Natural killer cell (primary cell): ENCODE results near the gene GNPTG. TPM values are rescaled to one million over a fixed set of nuclear protein-coding genes. Genes with fewer than 3 reads are reported as not detected.

Experiments
- ATAC-seq, 3 donors: fragments of 150-1000 bp in 2 of 3; fragments of 200-7000 bp in 1 of 3; cut with Tn5 transposase; 1 replicate in 1 of 3; 2 replicates in 2 of 3; pipeline ENCODE4 v1.10.0; 2021; ENCODE audit warnings: mild to moderate bottlenecking in 2 of 3, moderate library complexity in 2 of 3
- DNase-seq, 2 donors: peaks; one replicate each; pipeline versions ENCODE4 v3.0.0 to v3.0.0-alpha.2; 2013 to 2021; ENCODE audit warnings: mixed read lengths in 1 of 2
- H3K27ac ChIP-seq: one replicate; pipeline ENCODE4 v1.5.1; 2013; ENCODE audit warnings: mild to moderate bottlenecking, low read length
- H3K27me3 ChIP-seq: one replicate; pipeline ENCODE4 v1.6.1; 2013; ENCODE audit warnings: low read length; ENCODE audit not compliant: control insufficient read depth, insufficient read depth
- H3K36me3 ChIP-seq: one replicate; pipeline ENCODE4 v1.6.1; 2013; ENCODE audit warnings: low read length; ENCODE audit not compliant: control insufficient read depth, insufficient read depth
- H3K4me1 ChIP-seq: one replicate; pipeline ENCODE4 v1.6.1; 2013; ENCODE audit warnings: low read length; ENCODE audit not compliant: control insufficient read depth, insufficient read depth
- H3K4me3 ChIP-seq: one replicate; pipeline ENCODE4 v1.5.1; 2013; ENCODE audit warnings: low read length
- H3K9me3 ChIP-seq: one replicate; pipeline ENCODE4 v1.6.1; 2013; ENCODE audit warnings: low read length; ENCODE audit not compliant: control insufficient read depth, insufficient read depth
- H3K27ac Mint-ChIP-seq, 2 donors: one replicate each; pipeline ENCODE4 v1.8.0; 2022; ENCODE audit warnings: mild to moderate bottlenecking in 2 of 2, mixed read lengths in 2 of 2, moderate library complexity in 1 of 2
- H3K27me3 Mint-ChIP-seq, 2 donors: one replicate each; pipeline ENCODE4 v1.8.0; 2022; ENCODE audit warnings: low read depth in 2 of 2, mixed read lengths in 2 of 2
- H3K36me3 Mint-ChIP-seq: one replicate; pipeline ENCODE4 v1.8.0; 2022; ENCODE audit warnings: mixed read lengths
- H3K4me1 Mint-ChIP-seq, 2 donors: one replicate each; pipeline ENCODE4 v1.8.0; 2022; ENCODE audit warnings: mixed read lengths in 2 of 2
- H3K4me3 Mint-ChIP-seq: one replicate; pipeline ENCODE4 v1.8.0; 2022; ENCODE audit warnings: mild to moderate bottlenecking, moderate library complexity, mixed read lengths
- H3K9me3 Mint-ChIP-seq, 2 donors: one replicate each; pipeline ENCODE4 v1.8.0; 2022; ENCODE audit warnings: mixed read lengths in 2 of 2
- WGBS: methylation state at CpG from one replicate; pipeline ENCODE4 v1.1.7; 2013; ENCODE audit warnings: missing lambda C conversion rate; ENCODE audit not compliant: insufficient coverage; 5-methylcytosine and 5-hydroxymethylcytosine counted together
- intact Hi-C: fragments of 100-400 bp; cut with micrococcal nuclease; formaldehyde crosslinking; loops from one replicate; pipeline ENCODE4 v1.14.2; 2022
- total RNA-seq, 4 donors: library from RNA; stranded (reverse); fragments of 120-200 nt in 1 of 4; gene quantifications; one replicate each; pipeline versions ENCODE4 v1.2.3 to v1.2.4, GENCODE V29; 2013 to 2022
- TF ChIP-seq, protein P1 (sequence below): fragments of 200-600 bp; IDR thresholded peaks from one replicate; pipeline ENCODE4 v1.8.0; 2022; ENCODE audit warnings: antibody characterized with exemption

Gene GNPTG
- total RNA-seq, 3 donors from 2014 or later (not counting 1 experiment from before 2014, with no cell fraction given) = 58.7 to 65.9 (median 62.0) TPM

- peaks cover 23% of the 10 kb centered on the region for H3K4me1 ChIP-seq
- H3K4me3 Mint-ChIP-seq = peak overlapping the region; percentile 71
- no peak for ATAC-seq
- no peaks in the 10 kb centered on the region for H3K9me3 Mint-ChIP-seq
- H3K4me3 ChIP-seq = no peak overlapping the region
- DNase-seq = peak in 1 of 2 donors; percentile 38
- intact Hi-C loops = loop anchor here (1.0 to 2.0 kb wide), 2 partner anchors 10 to 43 kb away; partner anchors contain the start of gene BAIAP3
- no peaks in the 10 kb centered on the region for H3K36me3 ChIP-seq
- H3K9me3 ChIP-seq = no peaks in the 10 kb centered on the region
- no peaks in the 10 kb centered on the region for H3K27me3 Mint-ChIP-seq
- H3K36me3 Mint-ChIP-seq = no peaks in the 10 kb centered on the region
- no peak overlapping the region for H3K27ac ChIP-seq
- H3K4me1 Mint-ChIP-seq = peaks cover 9 to 15% of the 10 kb centered on the region in 2 donors
- WGBS = 73% methylated on average over 44 of the region's 44 CpGs
- H3K27ac Mint-ChIP-seq = peak overlapping the region; percentile 69 to 85
- TF ChIP-seq, protein P1, sequence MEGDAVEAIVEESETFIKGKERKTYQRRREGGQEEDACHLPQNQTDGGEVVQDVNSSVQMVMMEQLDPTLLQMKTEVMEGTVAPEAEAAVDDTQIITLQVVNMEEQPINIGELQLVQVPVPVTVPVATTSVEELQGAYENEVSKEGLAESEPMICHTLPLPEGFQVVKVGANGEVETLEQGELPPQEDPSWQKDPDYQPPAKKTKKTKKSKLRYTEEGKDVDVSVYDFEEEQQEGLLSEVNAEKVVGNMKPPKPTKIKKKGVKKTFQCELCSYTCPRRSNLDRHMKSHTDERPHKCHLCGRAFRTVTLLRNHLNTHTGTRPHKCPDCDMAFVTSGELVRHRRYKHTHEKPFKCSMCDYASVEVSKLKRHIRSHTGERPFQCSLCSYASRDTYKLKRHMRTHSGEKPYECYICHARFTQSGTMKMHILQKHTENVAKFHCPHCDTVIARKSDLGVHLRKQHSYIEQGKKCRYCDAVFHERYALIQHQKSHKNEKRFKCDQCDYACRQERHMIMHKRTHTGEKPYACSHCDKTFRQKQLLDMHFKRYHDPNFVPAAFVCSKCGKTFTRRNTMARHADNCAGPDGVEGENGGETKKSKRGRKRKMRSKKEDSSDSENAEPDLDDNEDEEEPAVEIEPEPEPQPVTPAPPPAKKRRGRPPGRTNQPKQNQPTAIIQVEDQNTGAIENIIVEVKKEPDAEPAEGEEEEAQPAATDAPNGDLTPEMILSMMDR = no peak
- no peaks in the 10 kb centered on the region for H3K27me3 ChIP-seq
Measured at GRCh38 chr16:1343428-1344242, 8.1 kb upstream of the GNPTG start.

DNA sequence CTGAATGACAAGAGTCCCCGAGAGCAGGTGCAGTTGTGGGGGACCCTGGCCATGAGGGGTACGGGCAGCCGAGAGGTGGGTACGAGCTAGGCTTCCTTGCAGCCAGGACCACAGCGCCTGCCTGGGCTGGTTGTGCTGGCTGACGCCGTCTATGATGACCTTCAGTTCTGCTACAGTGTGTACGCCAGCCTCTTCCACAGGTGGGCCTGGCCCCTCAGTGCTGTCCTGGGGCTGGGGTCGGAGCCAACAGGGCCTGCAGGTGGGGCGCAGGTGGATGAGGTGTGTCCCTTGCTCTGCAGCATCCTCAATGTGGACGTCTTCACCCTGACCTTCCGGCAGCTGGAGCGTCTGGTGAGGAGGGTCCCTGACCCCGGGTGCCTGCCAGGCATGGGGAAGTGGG lies 7.2 kb upstream of the GNPTG start:
- H3K27ac Mint-ChIP-seq = no peak overlapping the region
- Histone ChIP-seq H3K4me3 (no peak overlapping the region), H3K36me3 (peaks cover 5% of the 10 kb centered on the region), H3K4me1 (peaks cover 23% of the 10 kb centered on the region), H3K27me3 (no peaks in the 10 kb centered on the region), H3K9me3 (no peaks in the 10 kb centered on the region), H3K27ac (no peak overlapping the region)
- H3K27me3 Mint-ChIP-seq = no peaks in the 10 kb centered on the region
- H3K4me3 Mint-ChIP-seq = no peak overlapping the region
- DNase-seq = no peak
- WGBS = 89% methylated on average over 14 of the region's 14 CpGs
- intact Hi-C loops = no loop called here
- no peak for ATAC-seq
- no peaks in the 10 kb centered on the region for H3K9me3 Mint-ChIP-seq
- H3K36me3 Mint-ChIP-seq = no peaks in the 10 kb centered on the region
- TF ChIP-seq, protein P1 = no peak
- H3K4me1 Mint-ChIP-seq = peaks cover 9 to 15% of the 10 kb centered on the region in 2 donors

GRCh38 chr16:1345087-1345486 lies 6.6 kb upstream of the GNPTG start:
- Mint-ChIP-seq H3K4me3 (no peak overlapping the region), H3K27me3 (no peaks in the 10 kb centered on the region), H3K27ac (no peak overlapping the region), H3K9me3 (no peaks in the 10 kb centered on the region), H3K4me1 (peaks cover 9 to 15% of the 10 kb centered on the region in 2 donors), H3K36me3 (no peaks in the 10 kb centered on the region)
- Histone ChIP-seq H3K36me3 (peaks cover 10% of the 10 kb centered on the region), H3K4me3 (no peak overlapping the region), H3K27ac (no peak overlapping the region), H3K9me3 (no peaks in the 10 kb centered on the region), H3K27me3 (no peaks in the 10 kb centered on the region), H3K4me1 (peaks cover 24% of the 10 kb centered on the region)
- intact Hi-C loops = no loop called here
- ATAC-seq = no peak
- WGBS = 81% methylated on average over 11 of the region's 11 CpGs
- TF ChIP-seq, protein P1 = no peak
- DNase-seq = no peak
